DOHH2 (cell line): ENCODE data around the gene CST3.

Experiments used
- H3F3A ChIP-seq: fragments of 200-600 bp; sonication (generic), shearing (Covaris generic); 2 replicates; pipeline ENCODE4 v1.6.0; 2016; ENCODE audit warnings: antibody characterized with exemption, mild to moderate bottlenecking; ENCODE audit not compliant: control insufficient read depth, insufficient read depth
- H3K27ac ChIP-seq: fragments of 200-600 bp; sonication (generic); 2 replicates; pipeline ENCODE4 v1.5.1; 2014; ENCODE audit warnings: low read depth, mild to moderate bottlenecking, low read length, moderate library complexity
- H3K27me3 ChIP-seq: fragments of 200-600 bp; sonication (generic); 2 replicates; pipeline ENCODE4 v1.6.1; 2014; ENCODE audit warnings: mild to moderate bottlenecking, low read length, mixed read lengths; ENCODE audit not compliant: control insufficient read depth
- H3K36me3 ChIP-seq: fragments of 200-600 bp; sonication (generic); 2 replicates; pipeline ENCODE4 v1.6.1; 2014; ENCODE audit warnings: mild to moderate bottlenecking, low read length, moderate library complexity, mixed read lengths; ENCODE audit not compliant: control insufficient read depth
- H3K4me1 ChIP-seq: fragments of 200-600 bp; sonication (generic); 2 replicates; pipeline ENCODE4 v1.6.1; 2014; ENCODE audit warnings: mild to moderate bottlenecking, low read length, mixed read lengths; ENCODE audit not compliant: control insufficient read depth
- H3K4me2 ChIP-seq: fragments of 200-600 bp; sonication (generic); 2 replicates; pipeline ENCODE4 v1.6.0; 2014; ENCODE audit warnings: mild to moderate bottlenecking, low read length, moderate library complexity
- H3K4me3 ChIP-seq: fragments of 200-600 bp; sonication (generic); 2 replicates; pipeline ENCODE4 v1.5.1; 2014; ENCODE audit warnings: mild to moderate bottlenecking, low read length, mixed read lengths
- H3K79me2 ChIP-seq: fragments of 200-600 bp; sonication (generic); 2 replicates; pipeline ENCODE4 v1.6.1; 2014; ENCODE audit warnings: mild to moderate bottlenecking, low read length, mixed read lengths; ENCODE audit not compliant: control insufficient read depth
- H3K9me2 ChIP-seq: fragments of 200-600 bp; sonication (generic); replicated peaks from 2 replicates; pipeline ENCODE4 v1.6.1; 2014; ENCODE audit warnings: mild to moderate bottlenecking, low read length, mixed read lengths; ENCODE audit not compliant: control insufficient read depth
- H3K9me3 ChIP-seq: fragments of 200-600 bp; sonication (generic); 2 replicates; pipeline ENCODE4 v1.6.1; 2014; ENCODE audit warnings: antibody characterized with exemption, low read length, mixed read lengths; ENCODE audit not compliant: control insufficient read depth, insufficient read depth
- H4K20me1 ChIP-seq: fragments of 200-600 bp; sonication (generic); 2 replicates; pipeline ENCODE4 v1.6.0; 2014; ENCODE audit warnings: low read depth, mild to moderate bottlenecking, antibody characterized with exemption, low read length, moderate library complexity; ENCODE audit not compliant: control insufficient read depth, insufficient read depth
- EZH2phosphoT487 ChIP-seq: fragments of 200-600 bp; sonication (generic); IDR thresholded peaks from 2 replicates; pipeline ENCODE4 v1.6.1; 2017; ENCODE audit warnings: borderline replicate concordance, mild to moderate bottlenecking, antibody characterized with exemption, low read length, moderate library complexity, mixed read lengths
- TF ChIP-seq, protein P1 (sequence below): fragments of 200-600 bp; sonication (generic); IDR thresholded peaks from one replicate; pipeline ENCODE4 v1.5.1; 2014; ENCODE audit warnings: antibody characterized with exemption, mild to moderate bottlenecking, low read depth, low read length; ENCODE audit not compliant: poor library complexity, severe bottlenecking

CST3 gene

GRCh38 chr20:23629017-23629541, 8.7 kb downstream of the CST3 start:
- Histone ChIP-seq H3K4me2 (no peak overlapping the region), H3K27me3 (peaks cover 4% of the 10 kb centered on the region; the same call in 1 of the 2 replicates), H3K27ac (no peak overlapping the region), H3K79me2 (no peaks in the 10 kb centered on the region), H3K4me3 (no peak overlapping the region), H3K9me3 (no peaks in the 10 kb centered on the region), H3K4me1 (no peaks in the 10 kb centered on the region), H3F3A (no peaks in the 10 kb centered on the region), H4K20me1 (no peaks in the 10 kb centered on the region), H3K36me3 (no peaks in the 10 kb centered on the region), H3K9me2 (no peaks in the 10 kb centered on the region)
- no peak for TF ChIP-seq EZH2phosphoT487
- TF ChIP-seq, protein P1, sequence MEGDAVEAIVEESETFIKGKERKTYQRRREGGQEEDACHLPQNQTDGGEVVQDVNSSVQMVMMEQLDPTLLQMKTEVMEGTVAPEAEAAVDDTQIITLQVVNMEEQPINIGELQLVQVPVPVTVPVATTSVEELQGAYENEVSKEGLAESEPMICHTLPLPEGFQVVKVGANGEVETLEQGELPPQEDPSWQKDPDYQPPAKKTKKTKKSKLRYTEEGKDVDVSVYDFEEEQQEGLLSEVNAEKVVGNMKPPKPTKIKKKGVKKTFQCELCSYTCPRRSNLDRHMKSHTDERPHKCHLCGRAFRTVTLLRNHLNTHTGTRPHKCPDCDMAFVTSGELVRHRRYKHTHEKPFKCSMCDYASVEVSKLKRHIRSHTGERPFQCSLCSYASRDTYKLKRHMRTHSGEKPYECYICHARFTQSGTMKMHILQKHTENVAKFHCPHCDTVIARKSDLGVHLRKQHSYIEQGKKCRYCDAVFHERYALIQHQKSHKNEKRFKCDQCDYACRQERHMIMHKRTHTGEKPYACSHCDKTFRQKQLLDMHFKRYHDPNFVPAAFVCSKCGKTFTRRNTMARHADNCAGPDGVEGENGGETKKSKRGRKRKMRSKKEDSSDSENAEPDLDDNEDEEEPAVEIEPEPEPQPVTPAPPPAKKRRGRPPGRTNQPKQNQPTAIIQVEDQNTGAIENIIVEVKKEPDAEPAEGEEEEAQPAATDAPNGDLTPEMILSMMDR: no peak

- H3K27me3 ChIP-seq: peaks cover 4% of the 10 kb centered on the region; the same call in 1 of the 2 replicates
- H3K27ac ChIP-seq: no peak overlapping the region
- H3K4me2 ChIP-seq: no peak overlapping the region
- no peaks in the 10 kb centered on the region for H3K9me2 ChIP-seq
- no peaks in the 10 kb centered on the region for H3K79me2 ChIP-seq
- H4K20me1 ChIP-seq: no peaks in the 10 kb centered on the region
- H3K4me1 ChIP-seq: no peaks in the 10 kb centered on the region
- H3K36me3 ChIP-seq: no peaks in the 10 kb centered on the region
- H3K9me3 ChIP-seq: no peaks in the 10 kb centered on the region
- TF ChIP-seq, protein P1: no peak
- no peak for TF ChIP-seq EZH2phosphoT487
- H3K4me3 ChIP-seq: no peak overlapping the region
- no peaks in the 10 kb centered on the region for H3F3A ChIP-seq
Observed at GRCh38 chr20:23628402-23629016, 9.2 kb downstream of the CST3 start.

GRCh38 chr20:23627501-23627900, 10.3 kb downstream of the CST3 start:
- Histone ChIP-seq H3K27ac (no peak overlapping the region), H3K9me3 (no peaks in the 10 kb centered on the region), H3K4me1 (no peaks in the 10 kb centered on the region), H3K4me2 (no peak overlapping the region), H3K79me2 (no peaks in the 10 kb centered on the region), H3F3A (no peaks in the 10 kb centered on the region), H3K27me3 (peaks cover 4% of the 10 kb centered on the region; the same call in 1 of the 2 replicates), H3K36me3 (no peaks in the 10 kb centered on the region), H4K20me1 (no peaks in the 10 kb centered on the region), H3K9me2 (no peaks in the 10 kb centered on the region), H3K4me3 (no peak overlapping the region)
- TF ChIP-seq, protein P1: no peak
- no peak for TF ChIP-seq EZH2phosphoT487
